ENCODE results near the gene HPS1. TPM values are rescaled to one million over a fixed set of nuclear protein-coding genes. Genes with fewer than 3 reads are reported as not detected.

HPS1 gene
- total and polyA plus RNA-seq, 2 of the 8 experiments (the other 6 are each of a cell fraction or from before 2014, with no cell fraction given), result 38.7 to 61.7 TPM

DNA sequence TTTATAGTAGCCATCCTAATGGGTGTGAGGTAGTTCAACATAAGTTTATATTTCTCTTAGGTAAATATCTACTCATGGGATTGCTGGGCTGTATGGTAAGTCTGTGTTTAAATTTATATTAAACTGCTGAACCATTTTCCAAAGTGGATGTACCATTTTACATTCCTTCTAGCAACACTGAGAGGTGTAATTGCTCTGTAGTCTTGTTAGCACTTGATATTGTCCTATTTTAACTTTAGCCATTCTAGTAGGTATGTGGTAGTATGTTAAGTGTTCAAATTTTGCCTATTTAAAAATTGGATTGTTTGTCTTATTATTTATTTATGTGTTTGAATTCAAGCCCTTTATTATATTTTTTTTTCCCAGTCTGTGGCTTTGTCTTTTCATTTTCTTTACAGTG lies 2.6 kb upstream of the HPS1 start:
- Histone ChIP-seq H4K91ac (replicated peaks; ENCODE audit: insufficient read length, low read length) (no peak overlapping the region), H3K36me3 (ENCODE audit: control insufficient read depth in 2 of 4, insufficient read depth in 4 of 4, low read length in 3 of 4) (peaks cover 5 to 10% (median 8%) of the 10 kb centered on the region in 4 experiments), H3K27ac (ENCODE audit: low read depth, low read length) (no peak overlapping the region), H3K18ac (ENCODE audit: extremely low read depth, low read length) (no peak overlapping the region), H3K23me2 (ENCODE audit: low read depth, low read length) (no peaks in the 10 kb centered on the region; the same call in 1 of the 2 replicates), H3K4me2 (ENCODE audit: insufficient read depth in 1 of 2, low read depth in 2 of 2, low read length in 2 of 2) (no peak overlapping the region), H3K79me1 (ENCODE audit: low read depth, low read length) (no peaks in the 10 kb centered on the region; the same call in 1 of the 2 replicates), H2AFZ (ENCODE audit: low read length) (no peak overlapping the region), H2BK120ac (replicated peaks; ENCODE audit: low read depth, low read length) (no peak overlapping the region), H3K14ac (ENCODE audit: insufficient read length) (no peak overlapping the region), H3K79me2 (ENCODE audit: control insufficient read depth in 1 of 2, insufficient read depth in 2 of 2, low read length in 2 of 2) (peaks cover 0 to 8% of the 10 kb centered on the region in 2 experiments; a peak in 1 of 4 replicates), H2BK20ac (ENCODE audit: low read length) (no peak overlapping the region), H2BK15ac (ENCODE audit: low read length) (no peak overlapping the region), H2AK5ac (ENCODE audit: low read depth, low read length) (no peak overlapping the region), H3K4me3 (ENCODE audit: extremely low read depth in 1 of 4, insufficient read depth in 2 of 4, low read depth in 3 of 4, low read length in 4 of 4) (no peak overlapping the region), H3K9ac (replicated peaks in 1 of 4; ENCODE audit: extremely low read depth in 1 of 4, low read depth in 3 of 4, low read length in 3 of 4) (no peak overlapping the region), H2BK12ac (ENCODE audit: low read depth, low read length) (no peak overlapping the region), H3K4ac (replicated peaks; ENCODE audit: insufficient read length, low read depth, low read length) (no peak overlapping the region), H4K20me1 (replicated peaks in 1 of 2; ENCODE audit: control insufficient read depth in 1 of 2, insufficient read depth in 2 of 2, low read length in 2 of 2) (no peaks in the 10 kb centered on the region), H3K23ac (ENCODE audit: insufficient read length) (no peak overlapping the region), H4K5ac (ENCODE audit: insufficient read length, low read depth, low read length) (no peak overlapping the region), H3K27me3 (replicated peaks in 1 of 4; ENCODE audit: control insufficient read depth in 3 of 4, extremely low read depth in 1 of 4, insufficient read depth in 3 of 4, low read length in 3 of 4) (no peaks in the 10 kb centered on the region), H3K4me1 (replicated peaks in 1 of 4; ENCODE audit: control insufficient read depth in 3 of 4, insufficient read depth in 4 of 4, low read length in 3 of 4) (peaks cover 0 to 4% (median 3%) of the 10 kb centered on the region in 4 experiments; a peak in 6 of 7 replicates), H2BK5ac (ENCODE audit: low read depth, low read length) (no peak overlapping the region), H3K56ac (replicated peaks; ENCODE audit: insufficient read length, low read depth, low read length) (no peak overlapping the region), H4K8ac (ENCODE audit: extremely low read depth, insufficient read depth, low read length) (no peak overlapping the region), H3K9me3 (ENCODE audit: insufficient read depth in 2 of 2, low read depth in 1 of 2, low read length in 1 of 2) (no peaks in the 10 kb centered on the region)
- ChIA-PET POLR2A (ENCODE audit: partially characterized antibody) (no interaction called here), CTCF (ENCODE audit: partially characterized antibody) (no interaction called here)
- no peak for FAIRE-seq
- no peak for DNase-seq (ENCODE audit: low read depth in 1 of 2, low spot score in 2 of 2)
- TF ChIP-seq RNF2 (IDR thresholded peaks at IDR 0.05; ENCODE audit: borderline replicate concordance, low read depth, low read length, missing control alignments, poor library complexity, severe bottlenecking) (no peak), POLR2AphosphoS5 (IDR thresholded peaks at IDR 0.05; ENCODE audit: low read depth, low read length) (no peak), FOSL1 (IDR thresholded peaks at IDR 0.05; ENCODE audit: insufficient read depth, low read depth, low read length) (no peak), TCF12 (IDR thresholded peaks at IDR 0.05; ENCODE audit: low read depth, low read length) (no peak), SRF (IDR thresholded peaks at IDR 0.05; ENCODE audit: low read depth, low read length) (no peak), CEBPB (IDR thresholded peaks at IDR 0.05; ENCODE audit: low read depth, low read length) (no peak), JUN (IDR thresholded peaks at IDR 0.05; ENCODE audit: low read depth, low read length) (no peak), EZH2 (IDR thresholded peaks at IDR 0.05; ENCODE audit: low read depth, low read length, severe bottlenecking) (no peak)
- TF ChIP-seq, protein P1, sequence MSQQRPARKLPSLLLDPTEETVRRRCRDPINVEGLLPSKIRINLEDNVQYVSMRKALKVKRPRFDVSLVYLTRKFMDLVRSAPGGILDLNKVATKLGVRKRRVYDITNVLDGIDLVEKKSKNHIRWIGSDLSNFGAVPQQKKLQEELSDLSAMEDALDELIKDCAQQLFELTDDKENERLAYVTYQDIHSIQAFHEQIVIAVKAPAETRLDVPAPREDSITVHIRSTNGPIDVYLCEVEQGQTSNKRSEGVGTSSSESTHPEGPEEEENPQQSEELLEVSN (IDR thresholded peaks at IDR 0.05), result no peak
- TF ChIP-seq, protein P2, sequence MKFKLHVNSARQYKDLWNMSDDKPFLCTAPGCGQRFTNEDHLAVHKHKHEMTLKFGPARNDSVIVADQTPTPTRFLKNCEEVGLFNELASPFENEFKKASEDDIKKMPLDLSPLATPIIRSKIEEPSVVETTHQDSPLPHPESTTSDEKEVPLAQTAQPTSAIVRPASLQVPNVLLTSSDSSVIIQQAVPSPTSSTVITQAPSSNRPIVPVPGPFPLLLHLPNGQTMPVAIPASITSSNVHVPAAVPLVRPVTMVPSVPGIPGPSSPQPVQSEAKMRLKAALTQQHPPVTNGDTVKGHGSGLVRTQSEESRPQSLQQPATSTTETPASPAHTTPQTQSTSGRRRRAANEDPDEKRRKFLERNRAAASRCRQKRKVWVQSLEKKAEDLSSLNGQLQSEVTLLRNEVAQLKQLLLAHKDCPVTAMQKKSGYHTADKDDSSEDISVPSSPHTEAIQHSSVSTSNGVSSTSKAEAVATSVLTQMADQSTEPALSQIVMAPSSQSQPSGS (IDR thresholded peaks at IDR 0.05; ENCODE audit: low read length), result no peak
- TF ChIP-seq, protein P3, sequence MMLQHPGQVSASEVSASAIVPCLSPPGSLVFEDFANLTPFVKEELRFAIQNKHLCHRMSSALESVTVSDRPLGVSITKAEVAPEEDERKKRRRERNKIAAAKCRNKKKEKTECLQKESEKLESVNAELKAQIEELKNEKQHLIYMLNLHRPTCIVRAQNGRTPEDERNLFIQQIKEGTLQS (IDR thresholded peaks at IDR 0.05; ENCODE audit: insufficient read depth, low read depth, low read length), result no peak

All from H1 (cell line).